Measurements from ENCODE around the gene HERPUD2. TPM values are rescaled to one million over a fixed set of nuclear protein-coding genes. Genes with fewer than 3 reads are reported as not detected.

The HERPUD2 gene
- total and polyA plus RNA-seq, 2 donors (not counting 3 experiments of a cell fraction or from before 2014, with no cell fraction given) = 33.9 to 42.0 TPM

DNA sequence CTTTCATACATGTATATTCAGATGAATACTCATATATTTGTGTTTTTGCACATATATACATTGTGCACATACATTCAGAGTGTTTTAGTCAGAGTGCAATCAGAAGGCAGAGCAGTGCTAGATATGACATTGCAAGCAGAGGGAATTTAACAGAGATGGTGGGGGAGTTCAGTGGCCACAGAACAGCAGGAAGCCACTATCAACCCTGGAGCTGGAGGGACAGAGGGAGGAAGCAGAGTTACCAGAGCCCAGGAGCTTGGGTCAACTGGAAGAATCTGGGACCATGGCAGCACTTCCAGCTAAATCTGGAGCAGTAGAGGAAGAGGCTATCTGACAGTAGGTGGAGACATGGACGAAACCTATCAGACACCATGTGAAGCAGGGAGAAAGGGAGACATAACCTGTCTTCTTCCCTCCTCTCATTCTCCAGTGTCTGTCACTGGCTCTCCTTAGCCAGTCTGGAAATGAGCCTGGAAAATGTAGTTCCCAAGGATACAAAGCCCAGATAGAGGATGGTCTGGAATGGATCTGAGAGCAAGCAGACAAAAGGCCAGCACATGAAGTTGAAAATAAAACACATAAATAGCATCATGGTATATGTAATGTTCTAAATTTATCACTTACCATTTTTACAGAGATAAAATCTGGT lies 33.6 kb upstream of the HERPUD2 start:
- dilution Hi-C loops (cut with MboI; ENCODE audit: extremely low pct_ligation_motif_present, low sequenced_read_pairs) (no loop called here), intact Hi-C loops (cut with micrococcal nuclease) (no loop called here)
- ChIA-PET CTCF (interaction anchor here (1.4 kb wide), 1 partner anchor 189 kb away, joined by 3 read pairs; no protein-coding TSS in a partner anchor), POLR2A (no interaction called here)
- H3K27ac ChIP-seq (ENCODE audit: insufficient read depth, low read depth, low read length) = no peak overlapping the region
- H3K4me2 ChIP-seq (ENCODE audit: insufficient read depth, low read length) = no peak overlapping the region
- H4K20me1 ChIP-seq (replicated peaks; ENCODE audit: control insufficient read depth, extremely low read depth, insufficient read depth, low read length) = no peaks in the 10 kb centered on the region
- no peaks in the 10 kb centered on the region for H3K9me3 ChIP-seq (replicated peaks; ENCODE audit: control insufficient read depth, insufficient read depth, low read length)
- H3K36me3 ChIP-seq (ENCODE audit: control insufficient read depth in 2 of 2, extremely low read depth in 1 of 2, insufficient read depth in 2 of 2, low read length in 2 of 2) = no peaks in the 10 kb centered on the region
- H3K27me3 ChIP-seq (ENCODE audit: control insufficient read depth in 2 of 2, insufficient read depth in 2 of 2, low read length in 2 of 2) = peaks cover 5 to 8% of the 10 kb centered on the region in 2 experiments
- H3K4me3 ChIP-seq (replicated peaks in 1 of 3; ENCODE audit: insufficient read depth in 1 of 3, low read depth in 1 of 3, low read length in 3 of 3) = no peak overlapping the region
- FAIRE-seq (no peak), DNase-seq (ENCODE audit: low read depth, low spot score) (no peak)
- no peak overlapping the region for H2AFZ ChIP-seq (ENCODE audit: low read depth, low read length)
- H3K9ac ChIP-seq (replicated peaks; ENCODE audit: extremely low read depth, insufficient read depth, low read length) = no peak overlapping the region
- BruUV-seq (replicated peaks) = no TSS peak
- no peaks in the 10 kb centered on the region for H3K79me2 ChIP-seq (ENCODE audit: control insufficient read depth, insufficient read depth, low read length)
- no peak for TF ChIP-seq GATA2 (IDR thresholded peaks at IDR 0.05; ENCODE audit: insufficient read depth, insufficient read length, low read depth, low read length)
- no peak for TF ChIP-seq MAX (IDR thresholded peaks at IDR 0.05; ENCODE audit: insufficient read depth, insufficient read length)
- TF ChIP-seq FOS (IDR thresholded peaks at IDR 0.05; ENCODE audit: borderline replicate concordance, insufficient read depth, low read length) = no peak
- TF ChIP-seq POLR2AphosphoS5 (IDR thresholded peaks at IDR 0.05; ENCODE audit: insufficient read depth, low read depth, low read length) = no peak
- no peak for TF ChIP-seq MYC (IDR thresholded peaks at IDR 0.05; ENCODE audit: low read depth, low read length)
- no peak for TF ChIP-seq POLR2A (IDR thresholded peaks at IDR 0.05; ENCODE audit: low read depth, low read length)
- no peak for TF ChIP-seq JUN (IDR thresholded peaks at IDR 0.05; ENCODE audit: borderline replicate concordance, insufficient read depth, insufficient read length, low read depth)
- no peak for TF ChIP-seq EZH2 (IDR thresholded peaks at IDR 0.05; ENCODE audit: borderline replicate concordance, low read depth, low read length, severe bottlenecking)
- TF ChIP-seq CTCF (IDR thresholded peaks at IDR 0.05; ENCODE audit: extremely low read depth in 1 of 2, insufficient read depth in 1 of 2, low read depth in 1 of 2, low read length in 2 of 2) = no peak
- H3K4me1 ChIP-seq (ENCODE audit: control insufficient read depth, extremely low read depth, insufficient read depth, low read length) = no peaks in the 10 kb centered on the region
- H3K9me1 ChIP-seq (replicated peaks; ENCODE audit: control insufficient read depth, extremely low read depth, insufficient read depth, low read length) = no peaks in the 10 kb centered on the region

Measured in endothelial cell of umbilical vein (primary cell).